GM18867 (cell line): ENCODE measurements around the gene PLA2G3.
A peak's percentile ranks its signal among the peaks of the same experiment; 100 is the strongest.
"Not testable (repeated sequence)": the region's sequence is repeated elsewhere in the genome, so short reads cannot be mapped to it uniquely, and the experiment has no call there.

Source experiments
- ATAC-seq: cut with Tn5 transposase; IDR thresholded peaks from one replicate; pipeline ENCODE4 v1.9.1; 2021; ENCODE audit warnings: mild to moderate bottlenecking, moderate library complexity; ENCODE audit not compliant: unreplicated experiment

PLA2G3 gene

GRCh38 chr22:31124811-31125465 is 15.4 kb downstream of the PLA2G3 start:
- ATAC-seq = no peak

- ATAC-seq = no peak
These were observed 16.0 kb downstream of the PLA2G3 start for GRCh38 chr22:31124290-31124689.

DNA sequence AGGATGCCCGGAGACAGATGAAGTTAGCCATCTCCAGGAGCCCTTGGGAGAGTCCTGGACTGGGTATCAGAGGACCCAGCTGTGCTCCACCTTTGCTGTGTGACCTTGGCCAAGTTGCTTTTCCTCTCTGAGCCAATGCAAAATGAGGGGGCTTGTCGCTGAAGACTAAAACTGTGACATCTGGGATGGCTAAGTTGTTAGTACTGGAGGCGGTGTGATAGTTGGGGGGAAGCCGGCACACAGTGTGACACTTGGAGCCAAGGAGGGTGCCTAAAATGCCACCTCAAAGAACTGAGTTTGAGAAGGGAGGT is 17.1 kb downstream of the PLA2G3 start:
- no peak for ATAC-seq

- no peak for ATAC-seq
These were observed 17.6 kb downstream of the PLA2G3 start, which contains the start of gene INPP5J for GRCh38 chr22:31122532-31123291. Gene INPP5J (plus strand): TSS chr22:31122966. CDS start chr22:31123015, 49 bp downstream.

GRCh38 chr22:31122196-31122531 is 18.1 kb downstream of the PLA2G3 start:
- no peak for ATAC-seq

- ATAC-seq = no peak
These were observed 18.9 kb downstream of the PLA2G3 start for GRCh38 chr22:31121403-31121802.

GRCh38 chr22:31120642-31121041 is 19.7 kb downstream of the PLA2G3 start:
- no peak for ATAC-seq

- no peak for ATAC-seq
These were observed 20.1 kb downstream of the PLA2G3 start for GRCh38 chr22:31120230-31120629.

- ATAC-seq = no peak
These were observed 21.1 kb downstream of the PLA2G3 start for GRCh38 chr22:31119026-31119717.

DNA sequence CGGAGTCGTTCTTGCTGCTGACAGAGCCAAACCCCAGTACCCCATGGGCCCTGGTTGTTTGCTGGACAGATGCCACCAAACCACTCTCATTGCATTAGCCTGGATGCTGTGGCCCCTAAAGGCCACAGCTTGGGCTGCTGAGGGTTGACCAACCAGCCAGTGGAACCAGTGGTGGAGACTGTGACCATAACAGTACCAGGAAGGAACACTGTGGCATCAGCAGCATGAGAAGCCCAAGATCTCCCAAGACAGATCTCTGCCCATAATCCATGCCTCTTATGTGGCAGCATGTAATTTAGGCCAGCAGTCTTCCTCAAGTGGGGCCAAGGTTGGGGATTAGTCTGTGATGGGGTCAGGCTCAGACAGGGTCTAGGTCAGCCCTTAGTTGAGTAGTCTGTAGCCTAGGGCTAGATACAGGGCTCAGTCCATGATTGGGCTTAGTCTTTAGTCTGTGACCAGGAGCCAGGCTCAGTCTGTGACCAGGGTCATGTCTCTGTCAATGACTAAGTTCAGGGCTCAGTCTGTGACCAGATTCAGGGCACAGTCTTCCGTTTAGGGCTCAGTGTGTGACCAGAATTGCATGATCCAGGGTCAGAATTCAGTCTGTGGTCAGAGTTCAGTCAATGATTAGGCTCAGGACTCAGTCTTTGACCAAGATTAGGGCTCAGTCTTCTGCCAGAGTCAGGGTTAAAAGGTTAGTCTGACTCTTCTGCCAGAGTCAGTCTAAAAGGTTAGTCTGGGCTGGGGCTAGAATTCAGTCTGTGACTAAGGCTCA is 22.1 kb downstream of the PLA2G3 start:
- ATAC-seq = no peak

DNA sequence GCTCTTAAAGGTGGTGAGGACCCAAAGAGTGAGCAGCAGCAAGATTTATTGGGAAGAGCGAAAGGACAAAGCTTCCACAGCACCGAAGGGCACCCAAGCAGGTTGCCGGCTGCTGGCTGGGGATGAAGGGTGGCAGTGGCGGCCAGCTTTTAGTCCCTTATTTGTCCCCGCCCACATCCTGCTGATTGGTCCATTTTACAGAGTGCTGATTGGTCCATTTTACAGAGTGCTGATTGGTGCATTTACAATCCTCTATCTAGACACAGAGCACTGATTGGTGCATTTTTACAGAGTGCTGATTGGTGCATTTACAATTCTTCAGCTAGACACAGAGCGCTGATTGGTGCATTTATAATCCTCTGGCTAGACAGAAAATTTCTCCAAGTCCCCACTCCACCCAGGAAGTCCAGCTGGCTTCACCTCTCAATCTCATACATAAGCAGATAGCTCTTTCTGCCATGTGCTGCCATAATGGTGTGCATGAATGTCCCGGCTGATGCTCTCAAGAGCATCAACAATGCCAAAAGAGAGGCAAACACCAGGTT is 27.7 kb downstream of the PLA2G3 start:
- not testable (repeated sequence) for ATAC-seq

DNA sequence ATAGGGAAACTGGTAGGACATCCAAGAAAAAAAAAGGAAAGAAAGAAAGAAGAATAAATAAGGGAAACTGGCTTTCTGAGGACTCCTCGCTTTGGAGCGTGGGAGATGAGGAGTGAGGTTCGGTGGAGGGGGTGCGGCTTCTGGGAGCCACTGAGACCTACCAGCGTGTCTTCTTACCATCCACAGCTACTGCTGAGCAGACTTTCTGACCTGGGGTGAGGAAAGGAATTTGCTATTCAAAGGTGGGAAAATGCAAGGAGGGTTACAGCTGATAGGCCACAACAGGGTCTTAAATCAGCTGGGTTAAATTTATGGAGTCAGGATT is 32.5 kb downstream of the PLA2G3 start:
- ATAC-seq = peak; percentile 11

DNA sequence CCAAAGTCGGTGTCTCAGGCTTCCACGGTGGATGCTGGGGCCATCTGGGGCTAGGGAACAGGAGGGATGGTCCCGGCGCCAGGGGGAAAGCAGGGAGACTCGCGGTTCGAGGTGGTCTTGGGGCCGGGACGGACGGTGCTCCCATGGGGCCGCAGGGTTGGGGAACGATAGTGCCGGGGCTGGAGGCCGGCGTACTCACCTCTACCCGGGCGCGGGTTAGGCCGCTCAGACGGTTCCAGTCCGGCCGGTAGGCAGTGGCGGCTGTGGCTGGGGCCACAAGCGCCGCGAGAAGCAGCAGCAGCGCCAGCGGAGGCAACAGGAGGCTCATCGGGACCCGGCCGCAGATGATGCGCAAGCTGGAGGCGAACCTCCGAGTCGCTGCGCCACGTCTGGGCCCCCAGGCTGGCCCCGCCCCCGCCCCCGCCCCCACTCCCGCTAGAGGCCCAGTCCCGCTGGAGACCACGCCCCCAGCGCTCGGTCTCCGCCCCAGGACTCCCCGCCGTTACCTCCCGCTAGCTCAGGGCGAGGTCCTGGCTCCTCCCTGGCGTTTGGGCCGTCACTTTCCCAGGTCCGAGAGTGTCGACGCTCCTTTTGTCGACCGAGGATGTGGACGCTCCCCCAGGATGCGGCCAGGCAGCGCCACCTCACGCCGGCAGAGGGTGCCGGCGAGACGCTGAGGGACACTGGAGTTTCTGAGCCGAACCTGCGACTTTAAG is 33.0 kb downstream of the PLA2G3 start, which contains the start of gene SELENOM:
SELENOM (minus strand) TSS at position 391 of the 716 bp plus-strand sequence; CDS start at position 328, 63 bp downstream.
- ATAC-seq = peak; percentile 89

GRCh38 chr22:31106731-31107177 is 33.6 kb downstream of the PLA2G3 start:
- ATAC-seq = no peak

GRCh38 chr22:31106001-31106571 is 34.2 kb downstream of the PLA2G3 start:
- no peak for ATAC-seq

GRCh38 chr22:31105282-31105929 is 34.9 kb downstream of the PLA2G3 start:
- ATAC-seq = no peak

DNA sequence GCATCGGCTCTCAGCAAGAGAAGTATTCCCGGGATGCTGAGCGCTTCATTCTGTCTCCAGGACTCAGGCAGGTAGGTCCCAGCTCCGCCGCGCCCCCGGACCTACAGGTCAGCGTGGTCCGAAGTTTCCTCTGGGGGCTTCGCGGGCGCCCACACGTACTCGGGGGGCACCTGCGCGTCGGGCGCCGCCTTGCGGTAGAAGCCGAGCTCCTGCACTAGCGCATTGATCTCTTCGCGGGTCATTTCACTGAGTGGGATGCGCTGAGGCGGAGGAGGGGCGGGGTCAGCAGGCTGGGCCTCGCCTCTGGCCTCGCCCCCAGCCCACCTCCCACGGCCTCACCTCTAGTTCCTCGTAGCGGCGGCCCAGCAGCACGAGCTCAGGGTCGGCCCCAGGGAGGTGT is 35.4 kb downstream of the PLA2G3 start:
- no peak for ATAC-seq

DNA sequence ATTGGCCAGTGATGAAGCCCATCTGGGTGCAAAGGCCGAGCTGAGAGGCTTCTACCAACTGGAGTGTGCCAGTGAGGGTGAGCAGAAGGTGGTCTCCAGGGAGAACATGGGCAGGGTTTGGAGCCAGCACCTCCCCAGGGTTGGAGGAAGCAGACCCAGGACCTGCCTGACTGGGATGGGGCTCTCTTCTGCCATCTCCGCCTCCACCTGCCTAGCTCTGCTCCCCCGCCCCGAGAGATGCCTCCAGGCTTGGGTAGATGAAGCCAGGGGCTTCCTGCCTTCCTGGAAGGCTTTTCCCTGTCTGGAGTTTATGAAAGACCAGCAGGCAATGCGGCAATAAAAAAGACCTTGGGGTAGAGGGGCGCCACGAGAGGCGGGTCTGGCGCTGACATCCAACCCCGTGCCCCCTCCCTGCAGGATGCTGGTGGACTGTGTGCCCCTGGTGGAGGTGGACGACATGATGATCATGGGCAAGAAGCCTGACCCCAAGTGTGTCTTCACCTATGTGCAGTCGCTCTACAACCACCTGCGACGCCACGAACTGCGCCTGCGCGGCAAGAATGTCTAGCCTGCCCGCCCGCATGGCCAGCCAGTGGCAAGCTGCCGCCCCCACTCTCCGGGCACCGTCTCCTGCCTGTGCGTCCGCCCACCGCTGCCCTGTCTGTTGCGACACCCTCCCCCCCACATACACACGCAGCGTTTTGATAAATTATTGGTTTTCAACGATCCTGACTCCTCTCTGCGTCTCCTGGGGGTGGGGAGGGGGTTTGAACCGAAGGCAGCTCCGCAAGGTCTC is 36.2 kb downstream of the PLA2G3 start:
- no peak for ATAC-seq

GRCh38 chr22:31103111-31103510 is 37.2 kb downstream of the PLA2G3 start:
- no peak for ATAC-seq
